WI38 (cell line): ENCODE results near the gene PIK3R2.

Source experiments
- H3K4me3 ChIP-seq: 2 replicates; pipeline ENCODE4 v1.5.1; 2011; ENCODE audit warnings: low read depth, mild to moderate bottlenecking, control low read depth, low read length
- CTCF ChIP-seq: IDR thresholded peaks from 2 replicates; pipeline ENCODE4 v1.5.1; 2012; ENCODE audit warnings: low read depth, mild to moderate bottlenecking, control low read depth, low read length

Gene PIK3R2

DNA sequence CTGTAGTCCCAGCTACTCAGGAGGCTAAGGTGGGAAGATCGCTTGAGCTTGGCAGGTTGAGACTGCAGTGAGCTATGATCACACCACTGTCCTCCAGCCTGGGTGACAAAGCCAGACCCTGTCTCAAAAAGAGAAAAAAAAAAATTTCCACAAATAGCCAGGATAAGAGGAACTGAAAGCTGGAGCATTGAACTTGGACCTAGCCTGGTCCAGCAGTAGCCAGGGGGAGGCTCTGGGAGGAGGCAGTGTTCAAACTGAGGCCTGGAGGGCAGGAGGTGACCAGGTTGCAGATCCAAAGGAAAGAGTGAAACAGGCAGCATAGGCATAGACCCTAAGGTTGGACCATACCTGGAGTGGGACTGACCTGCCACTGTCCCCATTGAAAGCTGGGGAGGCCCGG is 26.9 kb upstream of the PIK3R2 start:
- no peak for TF ChIP-seq CTCF
- H3K4me3 ChIP-seq, result no peak overlapping the region

DNA sequence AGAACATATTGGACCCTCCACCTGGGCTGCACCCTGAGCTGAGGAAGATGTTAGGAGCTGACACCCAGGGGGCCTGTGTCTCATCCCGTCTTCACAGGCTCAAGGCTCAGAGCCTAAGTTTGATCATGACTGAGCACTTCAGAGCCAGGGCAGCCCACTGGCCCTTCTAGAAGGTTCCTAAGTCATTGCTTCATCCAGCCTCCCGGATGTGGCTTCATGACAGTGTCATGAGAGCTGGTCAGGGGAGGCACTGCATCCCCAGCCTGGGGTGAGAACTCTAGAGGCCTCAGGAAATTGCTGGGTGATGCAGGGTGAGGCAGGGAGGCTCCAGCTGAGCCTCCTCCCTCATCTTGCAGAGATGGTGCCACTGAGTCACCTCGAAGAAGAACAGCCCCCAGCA is 24.9 kb upstream of the PIK3R2 start:
- no peak overlapping the region for H3K4me3 ChIP-seq
- TF ChIP-seq CTCF, result no peak

GRCh38 chr19:18128805-18129204 is 24.2 kb upstream of the PIK3R2 start:
- no peak for TF ChIP-seq CTCF
- no peak overlapping the region for H3K4me3 ChIP-seq

GRCh38 chr19:18130523-18131242 is 22.3 kb upstream of the PIK3R2 start:
- TF ChIP-seq CTCF, result no peak
- no peak overlapping the region for H3K4me3 ChIP-seq

DNA sequence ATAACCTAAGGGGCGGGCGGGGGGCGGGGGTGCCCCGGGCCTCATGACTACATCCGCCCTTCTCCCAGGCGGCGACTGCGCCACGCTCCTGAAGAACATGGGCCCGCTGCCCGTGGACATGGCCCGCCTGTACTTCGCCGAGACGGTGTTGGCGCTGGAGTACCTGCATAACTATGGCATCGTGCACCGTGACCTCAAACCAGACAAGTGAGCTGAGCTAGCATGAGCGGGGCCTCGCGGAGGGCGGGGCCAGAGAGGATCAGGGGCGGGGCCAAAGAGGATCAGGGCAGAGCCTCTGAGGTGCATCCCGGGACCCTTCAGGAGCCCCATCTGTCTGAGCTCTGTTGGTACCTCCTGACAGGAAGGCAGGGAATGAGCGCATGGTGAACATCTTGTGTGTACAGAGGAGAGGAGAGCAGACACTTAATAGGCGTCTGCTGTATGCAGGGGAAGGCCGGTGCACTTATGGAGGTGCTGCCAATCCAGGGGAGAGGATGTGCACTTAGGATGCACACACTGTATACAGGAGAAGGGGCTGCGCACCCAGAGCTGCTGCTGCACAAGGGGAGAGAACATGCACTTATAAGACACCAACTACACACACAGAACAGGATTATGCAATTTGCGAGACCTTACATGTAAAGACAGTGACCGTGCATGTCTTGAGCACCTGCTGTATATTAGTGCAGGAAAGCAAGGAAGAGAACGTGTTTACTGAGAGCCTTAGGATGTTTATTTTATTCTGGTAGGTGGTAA is 20.9 kb upstream of the PIK3R2 start:
- H3K4me3 ChIP-seq, result no peak overlapping the region
- no peak for TF ChIP-seq CTCF

DNA sequence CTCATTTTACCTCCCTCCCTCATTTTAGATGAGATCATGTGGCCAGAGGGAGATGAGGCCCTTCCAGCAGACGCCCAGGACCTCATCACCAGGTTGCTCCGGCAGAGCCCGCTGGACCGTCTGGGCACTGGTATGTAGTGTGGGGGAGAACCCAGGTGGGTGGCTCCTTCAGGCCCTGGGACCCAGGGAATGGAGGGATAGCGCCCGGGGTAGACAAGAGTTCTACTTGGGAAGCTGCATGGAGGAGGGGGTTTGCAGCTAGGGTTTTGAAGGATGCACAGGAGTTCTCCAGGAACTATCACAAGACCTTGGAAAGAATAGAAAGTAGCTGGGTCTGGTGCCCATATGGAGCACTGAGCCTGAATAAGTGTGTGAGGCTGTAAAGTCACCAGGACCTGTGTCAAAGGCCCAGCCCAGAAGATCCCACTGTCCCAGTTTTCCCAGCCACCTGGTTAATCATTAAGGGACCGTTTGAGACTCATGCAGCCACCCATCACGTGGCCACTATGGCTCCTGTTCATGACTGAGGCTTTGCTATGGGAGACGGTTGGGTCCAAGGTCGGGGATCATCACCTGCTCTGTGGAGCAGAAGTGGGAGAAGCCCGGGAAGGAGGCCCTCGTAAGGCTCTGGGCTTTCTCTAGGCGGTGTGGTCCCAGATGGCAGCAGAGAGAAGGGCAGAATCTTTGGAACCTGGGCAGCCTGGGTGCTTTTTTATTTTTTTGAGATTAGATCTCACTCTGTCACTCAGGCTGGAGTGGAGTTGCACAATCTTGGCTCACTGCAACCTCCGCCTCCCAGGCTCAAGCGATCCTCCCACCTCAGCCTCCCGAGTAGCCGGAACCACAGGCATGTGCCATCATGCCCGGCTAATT is 17.0 kb upstream of the PIK3R2 start:
- H3K4me3 ChIP-seq, result no peak overlapping the region
- no peak for TF ChIP-seq CTCF
